Endothelial cell of umbilical vein (primary cell): Measurements from ENCODE around the gene IGFBPL1. TPM values are rescaled to one million over a fixed set of nuclear protein-coding genes. Genes with fewer than 3 reads are reported as not detected.

Experiments
- BruUV-seq: library from RNA; stranded (reverse); fragments of 400-500 nt; replicated peaks from 2 replicates; lab custom pipeline; 2021; lab: Mats Ljungman, UMichigan
- CTCF ChIA-PET: fragments of 300-600, 350-600 bp; sonication (Branson Sonifier 250); formaldehyde crosslinking; loops from one replicate; lab custom pipeline; 2021; ENCODE audit warnings: antibody characterized with exemption, inconsistent platforms; lab: Charles Lee
- POLR2A ChIA-PET: fragments of 300-600, 350-600 bp; sonication (Branson Sonifier 250); formaldehyde crosslinking; loops from one replicate; lab custom pipeline; 2021; ENCODE audit warnings: antibody characterized with exemption, inconsistent platforms; lab: Charles Lee
- DNase-seq: peaks from one replicate; pipeline ENCODE4 v3.0.0-alpha.2; 2011; ENCODE audit warnings: low read depth, low spot score
- FAIRE-seq: peaks from 2 replicates; lab custom pipeline; 2011; peaks lifted over from hg19 to GRCh38; lab: Jason Lieb, UNC
- H2AFZ ChIP-seq: 2 replicates; pipeline ENCODE4 v1.6.0; 2012; ENCODE audit warnings: low read depth, low read length, control low read depth, inconsistent platforms
- H3K27ac ChIP-seq: 2 replicates; pipeline ENCODE4 v1.5.1; 2011; ENCODE audit warnings: low read depth, mild to moderate bottlenecking, control low read depth, low read length, moderate library complexity; ENCODE audit not compliant: insufficient read depth
- H3K27me3 ChIP-seq, 2 experiments: 2 replicates each; pipeline versions ENCODE4 v1.6.0 to v1.6.1; 2011; ENCODE audit warnings: low read length in 2 of 2, mixed read lengths in 1 of 2; ENCODE audit not compliant: control insufficient read depth in 2 of 2, insufficient read depth in 2 of 2
- H3K36me3 ChIP-seq, 2 experiments: 2 replicates in 1 of 2; 3 replicates in 1 of 2; pipeline ENCODE4 v1.5.1; 2011; ENCODE audit warnings: low read length in 2 of 2, mild to moderate bottlenecking in 1 of 2, moderate library complexity in 1 of 2; ENCODE audit not compliant: control insufficient read depth in 2 of 2, insufficient read depth in 2 of 2; ENCODE audit errors: extremely low read depth in 1 of 2
- H3K4me1 ChIP-seq: 3 replicates; pipeline ENCODE4 v1.5.1; 2011; ENCODE audit warnings: mild to moderate bottlenecking, low read length; ENCODE audit not compliant: control insufficient read depth, insufficient read depth; ENCODE audit errors: extremely low read depth
- H3K4me2 ChIP-seq: 2 replicates; pipeline ENCODE4 v1.6.1; 2011; ENCODE audit warnings: low read length, control low read depth, mixed read lengths; ENCODE audit not compliant: insufficient read depth
- H3K4me3 ChIP-seq, 3 experiments: fragments of 200-600 bp in 1 of 3; sonication (generic), shearing (Covaris generic) in 1 of 3; replicated peaks in 1 of 3; 2 replicates each; pipeline ENCODE4 v1.5.1; 2011 to 2016; ENCODE audit warnings: control low read depth in 3 of 3, low read length in 3 of 3, mild to moderate bottlenecking in 2 of 3, inconsistent platforms in 1 of 3, low read depth in 1 of 3, moderate library complexity in 1 of 3; ENCODE audit not compliant: insufficient read depth in 1 of 3
- H3K79me2 ChIP-seq: 2 replicates; pipeline ENCODE4 v1.6.0; 2012; ENCODE audit warnings: low read length, inconsistent platforms; ENCODE audit not compliant: control insufficient read depth, insufficient read depth
- H3K9ac ChIP-seq: replicated peaks from 2 replicates; pipeline ENCODE3; 2011; ENCODE audit warnings: low read length, control low read depth; ENCODE audit not compliant: insufficient read depth; ENCODE audit errors: extremely low read depth
- H3K9me1 ChIP-seq: replicated peaks from 3 replicates; pipeline ENCODE4 v1.6.0; 2011; ENCODE audit warnings: mild to moderate bottlenecking, low read length; ENCODE audit not compliant: control insufficient read depth, insufficient read depth; ENCODE audit errors: extremely low read depth
- H3K9me3 ChIP-seq: replicated peaks from 2 replicates; pipeline ENCODE4 v1.5.1; 2012; ENCODE audit warnings: low read length, inconsistent platforms; ENCODE audit not compliant: control insufficient read depth, insufficient read depth
- H4K20me1 ChIP-seq: replicated peaks from 2 replicates; pipeline ENCODE3; 2011; ENCODE audit warnings: mild to moderate bottlenecking, low read length; ENCODE audit not compliant: control insufficient read depth, insufficient read depth; ENCODE audit errors: extremely low read depth
- CTCF ChIP-seq, 2 donors: IDR thresholded peaks; 1 replicate in 1 of 2; 2 replicates in 1 of 2; pipeline ENCODE4 v1.5.1; 2011; ENCODE audit warnings: low read length in 2 of 2, mild to moderate bottlenecking in 2 of 2, moderate library complexity in 2 of 2, control low read depth in 1 of 2, inconsistent platforms in 1 of 2, low read depth in 1 of 2; ENCODE audit not compliant: insufficient read depth in 1 of 2; ENCODE audit errors: extremely low read depth in 1 of 2
- EZH2 ChIP-seq: IDR thresholded peaks from 2 replicates; pipeline ENCODE4 v1.6.1; 2012; ENCODE audit warnings: borderline replicate concordance, low read depth, mild to moderate bottlenecking, moderate library complexity, low read length, inconsistent platforms; ENCODE audit not compliant: severe bottlenecking
- FOS ChIP-seq: IDR thresholded peaks from 2 replicates; pipeline ENCODE4 v1.6.1; 2011; ENCODE audit warnings: mild to moderate bottlenecking, low read length, moderate library complexity, borderline replicate concordance; ENCODE audit not compliant: insufficient read depth
- GATA2 ChIP-seq: IDR thresholded peaks from 2 replicates; pipeline ENCODE4 v1.7.0; 2011; ENCODE audit warnings: low read depth, mild to moderate bottlenecking, moderate library complexity, mixed read lengths, low read length; ENCODE audit not compliant: insufficient read length, insufficient read depth
- JUN ChIP-seq: IDR thresholded peaks from 2 replicates; pipeline ENCODE4 v1.6.1; 2011; ENCODE audit warnings: borderline replicate concordance, low read depth; ENCODE audit not compliant: insufficient read length, insufficient read depth
- MAX ChIP-seq: IDR thresholded peaks from 2 replicates; pipeline ENCODE4 v1.6.1; 2011; ENCODE audit not compliant: insufficient read depth, insufficient read length
- MYC ChIP-seq: IDR thresholded peaks from one replicate; pipeline ENCODE4 v1.6.1; 2011; ENCODE audit warnings: mild to moderate bottlenecking, low read depth, low read length
- POLR2AphosphoS5 ChIP-seq: IDR thresholded peaks from 2 replicates; pipeline ENCODE4 v1.6.1; 2012; ENCODE audit warnings: low read depth, mild to moderate bottlenecking, control low read depth, low read length, moderate library complexity; ENCODE audit not compliant: insufficient read depth
- dilution Hi-C: fragments of 300-500 bp; cut with MboI; formaldehyde crosslinking; loops from one replicate; pipeline ENCODE4 v1.15.0; 2019; ENCODE audit warnings: low sequenced_read_pairs; ENCODE audit not compliant: extremely low pct_ligation_motif_present
- intact Hi-C: fragments of 100-400 bp; cut with micrococcal nuclease; formaldehyde crosslinking; loops from one replicate; pipeline ENCODE4 v1.10.0; 2022
- polyA plus RNA-seq, 4 experiments: library from polyadenylated mRNA; depleted of rRNA in 3 of 4; stranded (reverse) in 3 of 4; unstranded in 1 of 4; fragments of >200 nt; gene quantifications; 2 replicates each; pipeline versions ENCODE4 v1.2.1 to v1.2.3, GENCODE V29; 2011 to 2012; ENCODE audit warnings: missing spikeins in 1 of 4
- total RNA-seq: library from RNA; stranded (reverse); gene quantifications from 2 replicates; pipeline ENCODE4 v1.2.3, GENCODE V29; 2021

Gene IGFBPL1
- total and polyA plus RNA-seq, 2 donors (not counting 3 experiments of a cell fraction or from before 2014, with no cell fraction given) = not detected

GRCh38 chr9:38384990-38385848, 39.0 kb downstream of the IGFBPL1 start:
- CTCF ChIA-PET = no interaction called here
- Histone ChIP-seq H3K4me2 (no peak overlapping the region), H3K36me3 (no peaks in the 10 kb centered on the region), H2AFZ (no peak overlapping the region), H3K27me3 (peaks cover 4 to 7% of the 10 kb centered on the region in 2 experiments), H3K79me2 (no peaks in the 10 kb centered on the region), H3K9me1 (no peaks in the 10 kb centered on the region), H3K9me3 (no peaks in the 10 kb centered on the region), H3K4me3 (no peak overlapping the region), H3K9ac (no peak overlapping the region), H4K20me1 (no peaks in the 10 kb centered on the region), H3K27ac (no peak overlapping the region), H3K4me1 (no peaks in the 10 kb centered on the region)
- DNase-seq (peak; percentile 13), FAIRE-seq (no peak)
- intact Hi-C loops (no loop called here), dilution Hi-C loops (no loop called here)
- POLR2A ChIA-PET = no interaction called here
- TF ChIP-seq MAX (no peak), JUN (no peak), MYC (no peak), GATA2 (no peak), FOS (no peak)
- no TSS peak for BruUV-seq

GRCh38 chr9:38382141-38382540, 42.1 kb downstream of the IGFBPL1 start:
- no peak for TF ChIP-seq CTCF (IDR thresholded peaks at IDR 0.05; ENCODE audit: extremely low read depth in 1 of 2, insufficient read depth in 1 of 2, low read depth in 1 of 2, low read length in 2 of 2)
- no peak for TF ChIP-seq EZH2
- no peak for TF ChIP-seq POLR2AphosphoS5
- TF ChIP-seq GATA2 = no peak
- dilution Hi-C loops = no loop called here
- no TSS peak for BruUV-seq
- H3K79me2 ChIP-seq = no peaks in the 10 kb centered on the region
- H3K36me3 ChIP-seq = no peaks in the 10 kb centered on the region
- POLR2A ChIA-PET = no interaction called here
- H3K4me2 ChIP-seq = no peak overlapping the region
- no peak for DNase-seq
- no peaks in the 10 kb centered on the region for H3K9me1 ChIP-seq
- H3K27ac ChIP-seq = no peak overlapping the region
- no peaks in the 10 kb centered on the region for H4K20me1 ChIP-seq
- FAIRE-seq = no peak
- no peak overlapping the region for H3K4me3 ChIP-seq
- intact Hi-C loops = no loop called here
- H3K9ac ChIP-seq = no peak overlapping the region
- CTCF ChIA-PET = no interaction called here
- H2AFZ ChIP-seq = no peak overlapping the region
- H3K27me3 ChIP-seq = peaks cover 4 to 7% of the 10 kb centered on the region in 2 experiments
- no peaks in the 10 kb centered on the region for H3K9me3 ChIP-seq
- H3K4me1 ChIP-seq = no peaks in the 10 kb centered on the region
